A673 (cell line): ENCODE measurements around the gene RASGRP2.

Experiments used
- CTCF ChIP-seq: fragments of 300-800, 200-600 bp; sonication (generic); conservative IDR thresholded peaks from 2 replicates; pipeline ENCODE4 v1.5.1; 2017; ENCODE audit warnings: low read depth, mild to moderate bottlenecking, antibody characterized with exemption, low read length, moderate library complexity, mixed read lengths
- EZH2 ChIP-seq: fragments of 200-600 bp; sonication (generic); IDR thresholded peaks from 2 replicates; pipeline ENCODE4 v1.6.1; 2017; ENCODE audit warnings: borderline replicate concordance, low read depth, mild to moderate bottlenecking, mixed read lengths, antibody characterized with exemption, low read length; ENCODE audit not compliant: poor library complexity, severe bottlenecking

- TF ChIP-seq CTCF = no peak
- no peak for TF ChIP-seq EZH2
Observed at GRCh38 chr11:64718780-64719124, 25.2 kb downstream of the RASGRP2 start.
